Mesenteric fat pad (tissue), 1 donor: ENCODE results near the gene LGALS3BP. TPM values are rescaled to one million over a fixed set of nuclear protein-coding genes. Genes with fewer than 3 reads are reported as not detected.

Experiments used
- DNase-seq: peaks from one replicate; pipeline ENCODE4 v3.0.0-alpha.2; 2020; ENCODE audit warnings: low spot score
- long read RNA-seq: library from polyadenylated mRNA; unstranded; transcript quantifications from one replicate; pipeline ENCODE4 v2.0.0, GENCODE V29; 2020
- total RNA-seq: library from RNA; stranded (reverse); fragmentation: NEBNext Ultra II Directional; extraction: Animal tissue kit (Norgen Biotek cat#: 25700); gene quantifications from one replicate; pipeline ENCODE4 v1.2.1, GENCODE V29; 2021
- donor health status: DM: yes; HTN: yes; CAD: no.

The LGALS3BP gene, protein sequence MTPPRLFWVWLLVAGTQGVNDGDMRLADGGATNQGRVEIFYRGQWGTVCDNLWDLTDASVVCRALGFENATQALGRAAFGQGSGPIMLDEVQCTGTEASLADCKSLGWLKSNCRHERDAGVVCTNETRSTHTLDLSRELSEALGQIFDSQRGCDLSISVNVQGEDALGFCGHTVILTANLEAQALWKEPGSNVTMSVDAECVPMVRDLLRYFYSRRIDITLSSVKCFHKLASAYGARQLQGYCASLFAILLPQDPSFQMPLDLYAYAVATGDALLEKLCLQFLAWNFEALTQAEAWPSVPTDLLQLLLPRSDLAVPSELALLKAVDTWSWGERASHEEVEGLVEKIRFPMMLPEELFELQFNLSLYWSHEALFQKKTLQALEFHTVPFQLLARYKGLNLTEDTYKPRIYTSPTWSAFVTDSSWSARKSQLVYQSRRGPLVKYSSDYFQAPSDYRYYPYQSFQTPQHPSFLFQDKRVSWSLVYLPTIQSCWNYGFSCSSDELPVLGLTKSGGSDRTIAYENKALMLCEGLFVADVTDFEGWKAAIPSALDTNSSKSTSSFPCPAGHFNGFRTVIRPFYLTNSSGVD
- total RNA-seq = 417 TPM
- long read RNA-seq, transcript LGALS3BP-210 (3 exons, 882 nt) = minor isoform, 13 of 727 reads
- long read RNA-seq, transcript LGALS3BP-202 (5 exons, 936 nt) = minor isoform, 13 of 727 reads
- long read RNA-seq, transcript LGALS3BP-201 (6 exons, 2,405 nt) = major isoform, 566 of 727 reads
- long read RNA-seq, partial matches to known transcripts = 43 of 727 reads
- long read RNA-seq, other reads (novel, unspliced or antisense) = 88 of 727 reads

GRCh38 chr17:78979780-78980623 is at the start of gene LGALS3BP:
LGALS3BP (minus strand) TSS chr17:78979923; CDS start chr17:78977191, 2,732 bp downstream.
- DNase-seq = no peak

DNA sequence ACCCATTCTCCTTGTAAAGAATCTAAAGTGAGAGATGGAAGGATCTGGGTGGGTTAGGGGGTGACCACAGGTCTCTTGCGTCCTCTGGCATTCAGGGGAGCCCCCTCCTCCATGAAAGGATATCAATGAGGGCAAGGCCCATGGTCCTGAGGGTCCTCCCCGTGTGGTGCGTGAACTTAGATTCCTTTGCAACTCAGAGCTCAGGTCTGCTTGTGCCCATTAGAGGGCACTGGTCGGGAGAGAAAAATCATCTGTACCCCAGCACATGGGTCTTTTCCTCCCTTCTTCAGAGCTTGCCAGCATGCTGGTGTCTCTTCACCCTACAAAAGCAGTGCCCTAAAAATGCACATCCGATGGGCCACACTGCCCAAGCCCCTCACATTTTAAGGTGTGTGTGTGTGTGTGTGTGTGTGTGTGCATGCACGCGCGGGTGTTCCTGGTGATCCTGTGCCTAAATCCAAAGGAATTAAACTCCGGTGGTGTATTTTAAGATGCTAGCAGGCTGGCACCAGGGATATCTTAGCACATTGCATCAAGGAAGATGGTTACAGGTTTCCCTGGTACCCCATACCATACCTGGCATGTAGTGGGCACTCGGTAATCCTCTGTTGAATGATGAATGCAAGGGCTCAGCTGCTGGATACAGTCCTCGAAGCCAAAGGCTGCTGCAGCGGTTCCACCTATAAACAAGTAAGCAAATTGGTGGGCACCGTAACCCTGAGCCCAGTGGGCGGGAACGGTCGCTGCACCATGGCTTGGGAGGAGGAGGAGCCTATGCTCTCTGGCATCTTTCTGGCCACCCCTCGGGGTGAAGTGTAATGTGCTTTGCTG is 49.0 kb upstream of the LGALS3BP start:
- DNase-seq = peak; percentile 80

- DNase-seq = peak; percentile 89
These were observed 48.3 kb upstream of the LGALS3BP start for GRCh38 chr17:79027925-79028491.

DNA sequence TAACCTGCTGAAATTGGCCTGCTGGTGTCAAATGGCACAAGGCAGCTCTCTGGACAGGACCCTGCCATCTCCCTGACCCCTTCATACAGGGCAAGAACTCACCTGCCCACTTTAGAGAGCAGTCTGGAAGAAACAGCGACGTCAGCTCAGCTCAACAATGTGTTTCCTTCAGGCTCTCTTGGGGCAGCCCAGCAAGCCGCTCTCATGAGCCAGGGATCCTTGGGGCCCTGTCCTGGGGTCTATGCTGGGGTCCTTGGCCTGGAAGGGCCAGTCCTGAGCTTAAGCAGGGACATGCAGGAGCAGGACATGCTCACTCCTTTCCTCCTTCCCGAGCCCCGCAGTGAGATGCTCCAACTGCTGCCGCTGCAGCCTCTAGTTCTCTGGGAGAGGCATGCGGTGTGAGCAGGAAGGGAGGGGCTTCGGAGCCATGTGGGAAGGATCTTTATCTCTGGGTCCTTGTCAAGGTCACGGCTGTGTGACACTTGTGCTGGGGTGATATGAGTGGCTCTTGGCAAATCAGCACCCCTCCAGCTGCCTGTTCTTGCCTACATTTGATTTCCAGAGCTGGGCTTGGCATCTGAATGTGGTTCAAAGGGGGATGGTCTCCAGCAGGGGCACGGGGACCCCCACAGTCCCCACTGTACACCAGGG is 47.7 kb upstream of the LGALS3BP start:
- peak; percentile 79 for DNase-seq

GRCh38 chr17:79026376-79027273 is 46.9 kb upstream of the LGALS3BP start:
- DNase-seq = peak; percentile 88

GRCh38 chr17:79024901-79025737 is 45.4 kb upstream of the LGALS3BP start:
- peak; percentile 85 for DNase-seq

GRCh38 chr17:79023886-79024771 is 44.4 kb upstream of the LGALS3BP start, which contains the start of gene C1QTNF1:
C1QTNF1 (plus strand) TSS chr17:79024169; CDS start chr17:79043969, 19,800 bp downstream.
- peak; percentile 91 for DNase-seq

DNA sequence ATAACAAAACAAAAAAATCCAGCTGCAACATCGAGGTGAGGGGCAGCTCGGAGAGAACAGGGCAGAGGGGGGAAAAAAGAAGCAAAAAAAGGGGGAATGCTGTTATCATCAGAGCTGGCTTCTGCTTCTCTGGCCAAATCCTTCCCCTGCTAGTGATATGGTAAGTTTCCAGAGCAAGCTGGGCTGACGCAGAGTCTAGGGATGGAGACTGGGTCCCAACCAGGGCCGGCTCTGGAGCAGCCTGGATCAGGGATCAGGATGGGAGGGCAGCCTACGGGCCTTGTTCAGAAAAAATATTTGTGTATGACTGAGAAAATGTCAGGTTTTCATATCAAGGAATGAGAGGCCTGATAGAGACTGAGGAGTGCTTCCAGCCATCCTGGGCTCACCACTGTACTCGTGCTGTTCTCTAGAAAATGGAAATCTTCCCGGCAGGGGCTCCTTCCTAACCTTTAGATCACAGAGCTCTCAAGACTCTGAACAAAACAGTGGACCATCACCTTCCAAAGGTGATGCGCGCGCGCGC is 43.5 kb upstream of the LGALS3BP start:
- DNase-seq = peak; percentile 62

- DNase-seq = peak; percentile 91
These were observed 42.8 kb upstream of the LGALS3BP start for GRCh38 chr17:79022507-79022991.

GRCh38 chr17:79021929-79022328 is 42.2 kb upstream of the LGALS3BP start:
- DNase-seq = peak; percentile 60

DNA sequence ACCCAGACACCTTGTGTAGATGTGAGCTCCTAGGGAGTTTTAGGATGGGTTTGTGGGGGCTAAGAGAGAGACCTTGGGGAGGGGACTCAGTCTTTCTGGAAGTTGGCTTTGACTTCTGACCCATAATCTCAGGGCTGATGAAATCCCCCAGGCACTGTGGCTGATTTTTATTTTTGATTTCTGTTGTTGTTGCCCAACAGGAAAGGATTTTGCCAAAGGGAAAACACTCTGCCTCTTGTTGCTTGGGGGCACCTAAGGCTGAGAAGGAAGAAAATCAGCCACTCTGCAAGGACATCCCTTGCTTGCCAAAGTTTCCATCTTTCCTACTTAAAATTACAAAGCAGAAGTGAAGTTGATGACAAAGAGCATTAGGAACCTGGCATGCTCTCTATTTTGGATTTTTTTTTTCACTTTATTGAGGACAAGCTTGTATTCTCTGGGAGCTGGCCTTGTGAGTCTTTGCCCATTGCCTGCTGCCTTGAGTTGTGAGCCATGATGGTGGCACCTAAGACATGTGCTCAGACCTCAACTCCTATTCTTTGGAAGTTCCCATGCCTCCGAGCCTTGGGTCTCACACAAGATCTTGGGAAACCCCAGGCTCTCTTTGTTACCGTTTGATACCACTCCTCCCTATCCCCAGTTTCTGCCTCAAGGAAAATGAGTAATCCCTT is 41.0 kb upstream of the LGALS3BP start:
- no peak for DNase-seq

DNA sequence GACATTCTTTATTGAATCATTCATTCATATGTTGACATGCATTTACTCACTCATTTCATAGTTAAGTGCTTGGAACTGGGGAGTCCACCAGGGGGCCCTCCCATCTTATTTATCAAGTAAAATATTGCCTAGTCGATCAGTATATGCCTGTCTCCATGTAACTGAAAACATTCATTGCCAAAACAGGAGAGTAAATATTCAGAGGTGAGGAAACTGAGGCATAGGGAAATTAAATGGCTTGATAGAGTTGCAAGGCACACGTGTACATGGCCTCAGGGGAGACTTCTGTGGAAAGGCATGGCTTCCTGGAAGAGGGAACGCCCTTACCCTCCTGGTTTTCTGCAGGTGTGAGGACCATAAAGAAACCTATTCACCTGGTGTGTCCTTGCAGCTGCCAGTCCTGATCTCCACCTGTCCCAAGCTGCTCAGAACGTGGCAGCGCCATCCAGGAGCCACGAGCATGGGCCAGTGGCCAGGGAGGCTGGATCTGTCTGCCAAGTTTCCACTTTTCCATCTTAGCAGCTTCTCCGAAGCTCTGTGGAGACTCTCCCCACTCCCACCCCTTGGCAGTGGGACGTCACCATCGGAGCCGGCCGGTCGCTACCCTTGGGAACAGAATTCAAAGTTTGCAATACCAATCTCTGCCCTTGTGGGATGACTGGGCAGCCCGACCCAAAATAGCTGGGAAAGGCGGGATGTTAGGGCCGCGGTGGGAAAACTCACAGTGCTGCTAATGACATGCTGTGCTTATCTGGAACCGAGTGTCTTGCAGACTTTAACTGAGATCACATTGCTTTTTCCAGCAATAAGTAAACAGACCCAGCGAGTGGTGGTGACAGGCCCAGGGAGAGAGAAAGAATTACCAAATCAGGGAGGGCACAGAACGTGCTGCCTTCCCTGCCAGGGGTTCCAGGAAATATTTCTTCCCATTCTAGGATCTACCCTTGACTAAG is 40.2 kb upstream of the LGALS3BP start:
- peak; percentile 90 for DNase-seq

DNA sequence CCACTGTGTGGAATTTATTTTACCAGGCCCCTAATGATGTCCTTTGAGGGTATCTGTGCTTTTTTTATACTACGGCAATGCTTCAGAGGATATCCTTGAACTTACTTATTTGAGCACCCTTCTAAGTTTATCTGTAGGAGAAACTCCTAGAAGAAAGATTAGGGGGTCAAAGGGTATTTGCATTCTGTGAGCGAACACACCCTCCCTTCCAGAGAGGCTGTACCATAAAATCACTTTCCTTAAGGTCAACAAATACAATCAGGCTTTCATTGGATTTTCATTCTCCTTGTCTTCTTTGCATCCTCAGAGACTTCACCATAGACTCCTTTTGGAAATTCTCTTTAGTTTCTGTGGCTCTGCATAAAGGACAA is 39.5 kb upstream of the LGALS3BP start:
- no peak for DNase-seq

DNA sequence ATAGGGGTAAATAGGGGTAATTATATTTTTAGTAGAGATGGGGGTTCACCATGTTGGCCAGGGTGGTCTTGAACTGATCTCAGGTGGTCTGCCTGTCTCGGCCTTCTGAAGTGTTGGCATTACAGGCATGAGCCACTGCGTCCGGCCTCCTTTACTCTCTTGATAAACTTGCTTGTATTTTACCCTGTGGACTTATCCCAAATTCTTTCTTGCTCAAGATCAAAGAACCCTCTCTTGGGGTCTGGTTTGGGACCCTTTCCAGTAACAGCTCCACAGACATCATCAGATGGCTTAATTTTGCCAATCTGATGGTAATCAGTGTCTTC is 38.6 kb upstream of the LGALS3BP start:
- DNase-seq = peak; percentile 6
